ENCODE data around the gene HERC5. TPM values are rescaled to one million over a fixed set of nuclear protein-coding genes. Genes with fewer than 3 reads are reported as not detected.
A peak's percentile ranks its signal among the peaks of the same experiment; 100 is the strongest.

HERC5 gene
- total RNA-seq, 4 donors from 2014 or later, result 1.5 to 4.0 (median 1.5) TPM; not detected in 1

- in situ Hi-C loops (cut with MboI; ENCODE audit: low pct_ligation_motif_present in 1 of 4, low pct_unique_long_range_greater_than_20kb in 1 of 4, low sequenced_read_pairs in 3 of 4), result loop anchor here (25.0 kb wide), 3 partner anchors 136 to 511 kb away; no protein-coding TSS in a partner anchor
Observed at GRCh38 chr4:88526221-88526815, 69.4 kb downstream of the HERC5 start.

GRCh38 chr4:88527787-88528186 lies 70.9 kb downstream of the HERC5 start:
- H3K27ac ChIP-seq, result no peak overlapping the region
- no peak for DNase-seq
- TF ChIP-seq EP300 (IDR thresholded peaks at IDR 0.05; ENCODE audit: low read depth) (no peak), POLR2AphosphoS5 (IDR thresholded peaks at IDR 0.05) (no peak)
- H3K9me3 ChIP-seq, result no peaks in the 10 kb centered on the region
- no peak overlapping the region for H3K4me3 ChIP-seq
- intact Hi-C loops (cut with DNase I; ENCODE audit: low total_unique reads) (loop anchor here (1.0 kb wide), 1 partner anchor 10 kb away; no protein-coding TSS in a partner anchor), in situ Hi-C loops (cut with MboI; ENCODE audit: low pct_ligation_motif_present in 1 of 4, low pct_unique_long_range_greater_than_20kb in 1 of 4, low sequenced_read_pairs in 3 of 4) (loop anchor here (25.0 kb wide), 3 partner anchors 135 to 510 kb away; no protein-coding TSS in a partner anchor)
- peaks cover 0 to 13% (median 5%) of the 10 kb centered on the region in 4 donors for H3K4me1 ChIP-seq
- H3K36me3 ChIP-seq, result no peaks in the 10 kb centered on the region
- H3K27me3 ChIP-seq, result no peaks in the 10 kb centered on the region
- WGBS, 2 donors (ENCODE audit: low coverage in 1 of 2), result 74 to 89% methylated on average over 4 to 8 of the region's 8 CpGs

More at GRCh38 chr4:88526221-88526815, 69.4 kb downstream of the HERC5 start:
- Histone ChIP-seq H3K36me3 (peaks cover 0 to 3% (median 0%) of the 10 kb centered on the region in 4 donors), H3K27me3 (no peaks in the 10 kb centered on the region), H3K27ac (peak overlapping the region in 1 of 4 donors; percentile 33), H3K9me3 (no peaks in the 10 kb centered on the region), H3K4me3 (no peak overlapping the region), H3K4me1 (peaks cover 5 to 27% (median 9%) of the 10 kb centered on the region in 4 donors)
- peak in 2 of 5 experiments; percentile 18 to 23 for TF ChIP-seq CTCF (IDR thresholded peaks at IDR 0.05)
- no peak for TF ChIP-seq POLR2AphosphoS5 (IDR thresholded peaks at IDR 0.05)
- DNase-seq, result no peak
- intact Hi-C loops (cut with DNase I; ENCODE audit: low total_unique reads), result no loop called here
- 29% methylated on average over 1 of the region's 1 CpG for WGBS, 2 donors (ENCODE audit: low coverage in 1 of 2)

GRCh38 chr4:88528861-88529260 lies 71.9 kb downstream of the HERC5 start:
- no peak for TF ChIP-seq CTCF (IDR thresholded peaks at IDR 0.05)
- no peak for TF ChIP-seq EP300 (IDR thresholded peaks at IDR 0.05; ENCODE audit: low read depth)
- TF ChIP-seq POLR2A (IDR thresholded peaks at IDR 0.05), result no peak
- TF ChIP-seq POLR2AphosphoS5 (IDR thresholded peaks at IDR 0.05), result no peak
- no peaks in the 10 kb centered on the region for H3K36me3 ChIP-seq
- in situ Hi-C loops (cut with MboI; ENCODE audit: low pct_ligation_motif_present in 1 of 4, low pct_unique_long_range_greater_than_20kb in 1 of 4, low sequenced_read_pairs in 3 of 4) (loop anchor here (25.0 kb wide), 3 partner anchors 133 to 508 kb away; no protein-coding TSS in a partner anchor), intact Hi-C loops (cut with DNase I; ENCODE audit: low total_unique reads) (no loop called here)
- H3K4me3 ChIP-seq, result no peak overlapping the region
- H3K9me3 ChIP-seq, result no peaks in the 10 kb centered on the region
- WGBS, 2 donors (ENCODE audit: low coverage in 1 of 2), result 93 to 100% methylated on average over 2 to 3 of the region's 3 CpGs
- no peak overlapping the region for H3K27ac ChIP-seq
- no peak for DNase-seq
- H3K4me1 ChIP-seq, result peaks cover 0 to 12% (median 5%) of the 10 kb centered on the region in 4 donors
- H3K27me3 ChIP-seq, result no peaks in the 10 kb centered on the region

- no peak overlapping the region for H3K4me3 ChIP-seq
- no peak overlapping the region for H3K27ac ChIP-seq
- H3K9me3 ChIP-seq, result no peaks in the 10 kb centered on the region
- H3K27me3 ChIP-seq, result no peaks in the 10 kb centered on the region
- peaks cover 0 to under 1% (median 0%) of the 10 kb centered on the region in 4 donors for H3K4me1 ChIP-seq
- in situ Hi-C loops (cut with MboI; ENCODE audit: low pct_ligation_motif_present in 1 of 4, low pct_unique_long_range_greater_than_20kb in 1 of 4, low sequenced_read_pairs in 3 of 4) (loop anchor here (10.0 to 25.0 kb wide), 6 partner anchors 123 to 506 kb away; no protein-coding TSS in a partner anchor), intact Hi-C loops (cut with DNase I; ENCODE audit: low total_unique reads) (no loop called here)
- 69 to 86% methylated on average over 3 of the region's 3 CpGs for whole genome bisulfite sequencing, 2 donors (ENCODE audit: low coverage in 1 of 2)
- no peak for DNase-seq
- TF ChIP-seq POLR2A (IDR thresholded peaks at IDR 0.05) (no peak), CTCF (IDR thresholded peaks at IDR 0.05) (no peak), EP300 (IDR thresholded peaks at IDR 0.05; ENCODE audit: low read depth) (no peak), POLR2AphosphoS5 (IDR thresholded peaks at IDR 0.05) (no peak)
- no peaks in the 10 kb centered on the region for H3K36me3 ChIP-seq
Observed at GRCh38 chr4:88531549-88531948, 74.6 kb downstream of the HERC5 start.

All from transverse colon (tissue), 4 donors.